HG03108 (cell line): Measurements from ENCODE around the gene MTHFD1.

Experiments
- ATAC-seq: cut with Tn5 transposase; IDR thresholded peaks from one replicate; pipeline ENCODE4 v1.9.1; 2021; ENCODE audit warnings: moderate library complexity; ENCODE audit not compliant: unreplicated experiment

Gene MTHFD1

DNA sequence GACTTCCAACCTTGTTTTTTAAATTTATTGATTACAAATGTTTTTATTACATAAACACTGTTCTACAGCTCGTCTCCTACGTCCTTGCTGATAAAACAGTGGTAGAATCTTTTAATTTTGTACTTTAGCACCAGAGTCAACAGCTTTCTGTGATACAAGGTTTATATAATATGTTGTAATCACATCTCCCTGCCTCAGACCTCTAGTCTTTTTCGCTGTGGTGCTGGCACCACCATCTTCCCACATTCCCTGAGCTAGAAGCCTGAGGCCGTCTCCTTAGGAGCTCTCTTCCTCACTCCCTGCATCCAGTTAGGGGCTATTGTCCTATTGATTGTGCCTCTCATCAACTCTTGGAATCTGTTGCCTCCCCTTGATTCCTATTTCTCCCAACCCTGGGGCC lies 17.1 kb downstream of the MTHFD1 start:
- no peak for ATAC-seq

DNA sequence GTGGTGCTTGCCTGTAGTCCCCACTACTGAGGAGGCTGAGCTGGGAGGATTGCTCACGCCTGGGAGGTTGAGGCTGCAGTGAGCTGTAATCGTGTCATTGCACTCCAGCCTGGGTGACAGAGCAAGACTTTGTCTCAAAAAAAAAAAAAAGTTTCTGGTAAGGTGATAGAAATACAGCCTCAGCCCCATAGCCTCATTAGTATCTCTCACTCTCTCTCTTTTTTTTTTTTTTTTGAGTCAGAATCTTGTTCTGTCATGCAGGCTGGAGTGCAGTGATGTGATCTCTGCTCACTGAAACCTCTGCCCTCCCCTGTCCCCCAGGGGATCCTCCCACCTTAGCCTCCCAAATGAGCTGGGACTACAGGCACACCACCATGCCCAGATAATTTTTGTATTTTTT lies 19.2 kb downstream of the MTHFD1 start:
- no peak for ATAC-seq

DNA sequence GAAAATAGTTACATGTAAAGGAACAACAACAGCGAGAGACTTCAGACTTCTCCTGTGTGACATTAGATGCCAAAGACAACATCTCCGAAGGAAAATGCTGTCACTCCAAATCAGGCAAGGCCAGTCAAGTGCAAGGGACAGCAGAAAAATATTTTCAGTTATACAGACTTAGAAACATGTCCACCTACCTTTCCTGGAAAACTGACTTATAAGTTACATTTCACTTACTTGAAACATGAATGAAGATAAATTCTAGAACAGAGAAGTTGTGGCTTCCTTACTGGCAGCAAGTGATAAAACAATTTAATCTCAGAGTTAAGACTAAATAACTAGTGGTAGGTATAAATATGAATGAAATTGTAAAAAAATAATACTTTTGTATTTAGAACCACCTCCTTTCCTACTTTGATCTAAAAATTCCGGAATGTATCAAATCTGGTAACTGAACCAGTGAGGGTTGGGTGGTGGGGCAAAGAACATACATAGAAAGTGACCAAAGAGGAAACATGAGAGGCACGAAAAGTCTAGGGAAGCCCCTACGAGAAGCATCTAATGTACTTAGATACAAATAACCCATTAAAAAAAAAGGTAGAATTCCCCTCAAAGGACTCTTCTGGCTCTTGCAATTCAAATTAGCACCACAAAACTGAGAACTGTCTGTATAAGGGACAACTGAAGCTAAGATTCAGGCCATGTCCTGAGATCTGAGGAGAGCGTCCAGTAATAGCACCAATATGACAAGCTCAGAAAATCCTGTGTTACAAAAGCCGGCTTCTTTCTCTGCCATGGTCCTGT lies 21.2 kb downstream of the MTHFD1 start:
- ATAC-seq = peak; percentile 56

DNA sequence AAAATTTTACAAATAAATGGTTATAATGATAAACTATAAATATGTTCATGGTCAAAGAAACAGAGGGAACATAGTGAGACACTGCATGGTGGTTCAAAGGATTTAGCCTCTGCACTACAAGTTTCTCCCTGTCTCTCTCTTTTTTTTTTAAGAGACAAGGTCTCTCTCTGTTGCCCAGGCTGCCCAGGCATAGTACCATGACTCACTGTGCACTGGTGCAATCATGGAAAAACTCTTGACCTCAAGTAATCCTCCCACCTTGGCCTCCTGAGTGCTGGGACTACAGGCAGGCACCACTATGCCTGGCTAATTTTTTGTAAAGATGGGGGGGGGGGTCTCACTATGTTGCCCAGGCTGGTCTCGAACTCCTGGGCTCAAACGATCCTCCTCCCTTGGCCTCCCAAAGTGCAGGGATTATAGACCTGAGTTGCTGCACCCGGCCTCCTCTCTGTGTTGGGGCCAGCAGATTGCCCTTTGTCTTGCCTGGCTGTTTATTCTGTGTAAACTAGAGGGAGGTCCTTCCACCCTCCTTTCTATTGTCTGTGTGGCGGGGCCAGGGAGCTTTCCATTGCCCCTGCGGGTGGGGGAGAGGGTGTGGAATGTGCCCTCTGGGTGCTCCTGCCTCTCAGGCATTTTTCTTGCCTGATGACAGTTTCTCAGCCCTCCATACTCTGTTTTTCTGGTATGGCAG lies 22.1 kb downstream of the MTHFD1 start:
- no peak for ATAC-seq

DNA sequence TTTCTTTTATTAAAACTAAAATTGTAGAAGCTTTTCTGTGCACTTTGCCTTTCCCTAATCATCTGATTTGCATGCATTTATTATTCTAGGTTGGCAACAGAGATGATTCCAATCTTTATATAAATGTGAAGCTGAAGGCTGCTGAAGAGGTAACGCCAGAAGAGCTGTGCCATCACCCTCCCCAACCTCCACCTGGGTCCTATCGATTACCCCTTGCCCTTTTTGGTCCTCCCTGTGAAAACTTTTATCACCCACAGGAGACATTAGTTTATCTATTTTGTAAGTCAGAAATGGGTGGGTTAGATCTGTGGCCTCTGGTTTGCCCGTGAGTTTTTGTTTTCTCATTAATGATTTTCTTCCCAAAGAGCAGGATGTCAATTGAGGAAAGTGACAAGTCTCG lies 22.8 kb downstream of the MTHFD1 start:
- no peak for ATAC-seq

DNA sequence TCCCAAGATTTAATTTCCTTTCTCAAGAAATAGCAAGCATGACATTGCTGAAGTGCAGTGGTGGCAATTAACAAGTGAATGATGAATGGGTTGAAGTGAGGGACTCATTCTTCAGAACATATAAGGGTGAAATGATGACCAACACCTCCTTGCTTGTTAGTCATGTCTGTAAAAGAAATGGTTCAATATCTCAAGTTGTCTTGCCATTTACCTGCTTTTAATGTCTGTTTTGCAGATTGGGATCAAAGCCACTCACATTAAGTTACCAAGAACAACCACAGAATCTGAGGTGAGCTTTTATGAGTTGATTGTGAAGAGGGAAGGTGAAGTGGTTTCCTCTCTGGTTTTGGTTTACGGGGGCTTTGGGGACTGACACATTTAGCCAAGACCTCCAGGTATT lies 24.1 kb downstream of the MTHFD1 start:
- no peak for ATAC-seq

DNA sequence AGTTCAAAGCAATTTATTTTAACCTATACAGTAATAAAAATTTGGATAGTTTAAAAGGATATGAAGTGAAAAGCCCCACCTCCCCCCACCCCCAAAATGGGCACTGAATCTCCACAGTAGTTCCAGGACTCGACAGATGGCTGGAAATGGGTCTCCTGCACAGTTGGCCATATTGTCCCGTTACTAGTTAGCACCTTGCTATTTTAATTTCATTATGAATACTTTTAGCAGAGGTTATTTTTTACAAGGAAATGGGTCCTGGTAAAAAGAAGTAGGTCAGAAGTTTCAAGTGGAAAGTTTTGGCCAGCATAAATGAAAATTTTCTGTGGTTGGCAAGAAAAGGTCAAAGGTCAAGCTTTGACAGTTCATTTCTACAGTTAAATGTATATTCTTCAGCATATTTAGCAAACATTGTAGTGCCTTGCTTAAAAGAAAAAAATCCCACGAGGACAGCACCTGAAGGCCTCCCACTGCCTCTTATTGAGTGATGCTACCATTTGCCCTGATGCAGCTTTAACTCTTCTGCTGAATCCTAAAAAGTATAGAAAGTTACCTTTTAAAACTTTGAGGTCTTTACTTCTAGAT lies 28.3 kb downstream of the MTHFD1 start:
- no peak for ATAC-seq

DNA sequence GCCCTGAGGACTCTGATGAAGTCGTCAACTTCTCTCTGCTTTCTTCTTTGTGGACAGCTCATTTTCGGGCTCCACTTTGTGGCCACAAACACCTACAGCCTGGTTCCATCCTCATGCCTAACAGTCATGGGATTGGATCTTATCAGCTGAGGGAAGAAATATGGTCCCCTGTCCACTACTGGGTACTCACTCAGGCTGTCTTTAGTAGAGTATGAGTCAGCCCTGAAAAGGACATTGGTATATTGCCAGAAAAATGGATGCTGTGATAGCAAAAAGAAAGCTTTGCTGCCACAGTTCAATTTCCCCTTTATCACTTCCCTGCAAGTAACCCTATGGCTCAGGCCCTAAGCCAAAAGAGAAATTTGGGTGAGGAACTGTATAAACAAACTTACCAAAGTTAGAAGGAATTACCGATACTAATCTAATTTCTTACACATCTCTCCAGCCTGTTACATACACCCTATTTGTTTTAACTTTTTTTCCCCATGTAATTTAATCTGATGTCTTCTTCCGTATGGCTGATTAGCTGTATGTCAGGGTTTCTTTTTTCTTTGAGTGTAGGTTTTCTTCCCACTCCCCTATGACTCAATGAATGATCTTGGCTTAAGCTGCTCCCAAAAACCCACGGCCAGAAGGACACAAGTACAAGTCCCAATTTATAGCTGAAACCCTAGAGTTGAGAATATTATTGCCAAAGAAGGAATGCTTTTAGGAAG lies 29.1 kb downstream of the MTHFD1 start:
- no peak for ATAC-seq

DNA sequence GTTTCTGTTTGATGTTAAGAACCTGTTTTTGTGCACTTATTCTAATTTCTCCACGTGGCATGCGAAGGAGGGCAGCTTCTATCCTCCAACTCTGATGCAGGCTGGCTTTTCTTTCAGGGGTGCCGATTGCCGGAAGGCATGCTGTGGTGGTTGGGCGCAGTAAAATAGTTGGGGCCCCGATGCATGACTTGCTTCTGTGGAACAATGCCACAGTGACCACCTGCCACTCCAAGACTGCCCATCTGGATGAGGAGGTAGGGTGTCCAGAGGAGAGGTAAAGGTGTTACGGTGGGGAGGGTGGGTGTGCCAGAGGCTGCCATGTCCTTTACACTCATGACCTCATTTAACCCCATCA lies 29.6 kb downstream of the MTHFD1 start:
- no peak for ATAC-seq

DNA sequence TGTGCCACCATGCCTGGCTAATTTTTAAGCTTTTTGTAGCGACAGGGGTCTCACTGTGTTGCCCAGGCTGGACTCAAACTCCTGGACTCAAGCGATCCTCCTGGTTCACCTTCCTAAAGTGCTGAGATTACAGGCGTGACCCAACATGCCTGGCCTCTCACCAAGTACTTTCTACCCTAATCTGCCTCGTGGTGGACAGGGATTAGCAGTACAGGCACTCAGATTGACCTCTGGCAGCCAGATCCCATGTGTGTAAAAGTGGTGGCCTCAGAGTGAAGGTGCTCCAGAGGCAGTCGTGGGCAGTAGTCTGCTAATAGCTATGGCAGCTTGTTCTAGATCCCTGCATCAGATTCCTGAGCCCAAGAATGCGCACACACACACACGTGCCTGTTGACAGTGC lies 30.9 kb downstream of the MTHFD1 start:
- ATAC-seq = no peak

DNA sequence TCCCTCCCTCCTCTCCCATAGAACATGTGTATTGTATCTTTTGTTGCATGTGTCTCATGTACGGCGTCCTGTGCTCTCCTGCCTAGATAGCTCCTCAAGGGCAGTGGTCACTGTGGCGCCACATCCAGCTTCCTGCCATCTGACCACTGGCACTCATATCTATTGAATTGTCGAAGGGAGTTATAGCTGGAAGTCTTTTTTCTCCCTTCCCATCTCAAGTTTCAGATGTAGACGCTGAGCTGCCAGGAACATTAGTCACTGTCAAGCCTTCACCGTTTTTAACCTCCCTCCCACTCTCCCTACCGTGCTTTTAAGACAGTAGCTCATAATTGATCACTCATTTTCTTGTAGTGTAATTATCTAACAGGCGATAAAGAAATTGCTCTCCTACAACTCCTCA lies 33.0 kb downstream of the MTHFD1 start:
- no peak for ATAC-seq

DNA sequence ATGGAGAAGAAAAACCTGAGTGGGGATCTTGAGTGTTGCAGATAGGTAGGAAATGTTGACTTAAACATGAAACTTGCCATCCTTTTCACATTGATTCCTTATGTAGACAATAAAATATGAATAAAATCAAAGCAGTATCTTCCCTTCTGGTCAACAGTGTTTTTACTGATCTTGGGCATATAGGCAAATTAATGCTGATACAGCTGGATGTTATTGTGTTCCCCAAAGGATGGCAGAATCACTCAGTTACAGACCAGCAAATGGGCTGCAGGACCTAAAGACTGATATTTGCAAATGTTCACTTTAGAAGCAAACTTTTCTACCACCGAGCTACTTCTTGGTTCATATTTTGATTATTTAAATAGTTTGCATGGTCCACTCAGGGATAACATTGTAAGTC lies 33.9 kb downstream of the MTHFD1 start:
- no peak for ATAC-seq

DNA sequence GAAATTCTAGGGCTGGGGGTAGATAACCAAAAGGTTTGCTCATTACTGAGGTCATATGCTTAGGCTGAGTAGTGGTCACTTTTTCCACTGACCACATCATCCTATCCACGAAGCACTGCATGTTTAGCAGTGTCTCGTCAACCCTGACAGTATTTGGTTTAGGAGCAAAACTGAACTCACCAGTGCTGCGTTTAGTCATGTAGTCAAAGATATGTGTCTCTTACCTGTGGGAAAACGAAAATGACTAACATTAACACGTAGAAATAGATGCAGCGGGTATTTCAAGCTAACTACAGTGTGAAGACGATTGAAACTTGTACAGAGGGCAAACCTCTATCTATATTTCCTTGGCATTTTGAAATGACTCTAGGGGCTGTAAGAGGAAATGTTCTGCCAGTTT lies 34.6 kb downstream of the MTHFD1 start:
- ATAC-seq = peak; percentile 42

DNA sequence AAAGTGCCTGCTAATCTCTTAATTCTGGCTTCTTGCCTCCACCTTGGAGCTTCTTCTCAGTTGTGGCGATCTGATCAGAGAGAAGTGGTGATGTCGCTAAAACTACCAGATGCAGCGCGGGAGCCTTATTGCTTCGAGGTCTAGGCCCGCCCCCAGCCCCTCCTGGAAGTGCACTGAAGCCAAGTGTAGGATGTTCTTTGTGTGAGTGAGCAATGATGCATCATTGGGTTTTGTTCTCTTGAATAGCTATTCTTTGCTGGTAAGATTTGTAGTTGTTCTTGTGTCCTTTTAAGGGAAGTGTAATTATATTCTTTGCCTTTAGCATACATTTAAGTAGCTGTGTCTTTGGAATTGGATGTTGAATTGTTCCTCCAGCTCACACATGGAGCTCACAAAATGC lies 35.8 kb downstream of the MTHFD1 start:
- no peak for ATAC-seq

DNA sequence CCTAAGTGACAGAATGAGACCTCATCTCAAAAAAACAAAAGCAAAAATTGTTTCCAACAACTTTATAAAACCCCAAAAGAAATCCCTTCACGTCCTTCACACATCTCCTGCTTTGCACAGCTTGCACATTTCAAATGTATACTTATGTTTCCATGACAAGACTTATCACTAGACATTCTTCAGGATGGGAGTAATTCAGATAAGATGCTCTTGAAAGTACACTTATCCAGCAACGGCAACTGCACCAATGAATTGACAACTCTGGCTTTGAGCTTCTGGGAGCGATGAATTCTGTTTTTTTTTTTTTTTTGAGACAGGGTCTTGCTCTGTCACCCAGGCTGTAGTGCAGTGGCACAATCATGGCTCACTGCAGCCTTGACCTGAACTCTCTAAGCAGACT lies 46.4 kb downstream of the MTHFD1 start:
- ATAC-seq = no peak

DNA sequence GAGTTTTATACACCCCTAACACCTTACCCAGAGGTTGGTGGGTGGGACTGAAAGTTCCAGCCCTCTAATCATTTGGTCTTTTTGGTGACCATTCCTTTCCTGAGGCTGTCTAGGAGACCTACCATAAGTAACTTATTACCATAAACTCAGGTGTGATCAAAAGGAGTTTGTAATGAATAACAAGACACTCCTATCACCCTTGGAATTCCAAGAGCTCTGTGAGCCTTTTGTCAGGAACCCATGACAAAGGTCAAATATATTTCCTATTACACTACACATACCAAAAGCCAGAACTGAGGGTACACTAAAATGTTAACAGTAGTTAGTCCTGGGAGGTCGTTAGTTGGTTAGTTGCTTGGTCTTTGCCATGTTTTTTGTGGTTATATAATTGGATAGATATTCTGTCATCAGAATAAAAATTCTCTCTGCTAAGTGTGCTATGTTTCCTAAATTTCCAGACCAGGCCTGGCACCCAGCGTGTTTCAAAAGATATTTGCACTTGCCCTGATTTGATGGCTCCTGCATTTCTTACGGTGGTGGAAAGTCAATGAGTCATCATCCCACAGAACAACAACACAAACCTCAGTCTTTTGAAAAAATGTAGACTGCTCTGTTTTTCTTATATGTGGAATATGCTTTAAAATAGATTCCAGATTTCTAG lies 50.2 kb downstream of the MTHFD1 start:
- ATAC-seq = no peak

DNA sequence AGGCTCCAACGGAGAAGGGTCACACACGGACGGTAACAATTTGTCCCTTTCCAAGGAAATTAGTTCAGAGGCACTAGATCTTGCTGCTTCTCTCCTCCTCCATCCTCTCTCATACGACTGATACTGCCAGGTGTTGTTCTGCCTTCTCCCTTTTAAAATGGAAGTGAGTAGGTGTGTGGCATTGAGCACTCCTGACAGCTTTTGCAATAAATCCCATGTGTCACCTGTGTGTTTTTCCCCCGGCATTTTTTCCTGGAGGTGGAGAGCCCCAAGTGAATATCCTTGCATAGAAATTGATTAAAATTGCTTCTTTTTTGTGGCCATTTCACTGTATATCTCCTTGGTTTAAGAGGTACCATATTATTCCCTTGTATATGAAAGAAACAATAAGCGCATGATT lies 51.0 kb downstream of the MTHFD1 start:
- ATAC-seq = no peak

DNA sequence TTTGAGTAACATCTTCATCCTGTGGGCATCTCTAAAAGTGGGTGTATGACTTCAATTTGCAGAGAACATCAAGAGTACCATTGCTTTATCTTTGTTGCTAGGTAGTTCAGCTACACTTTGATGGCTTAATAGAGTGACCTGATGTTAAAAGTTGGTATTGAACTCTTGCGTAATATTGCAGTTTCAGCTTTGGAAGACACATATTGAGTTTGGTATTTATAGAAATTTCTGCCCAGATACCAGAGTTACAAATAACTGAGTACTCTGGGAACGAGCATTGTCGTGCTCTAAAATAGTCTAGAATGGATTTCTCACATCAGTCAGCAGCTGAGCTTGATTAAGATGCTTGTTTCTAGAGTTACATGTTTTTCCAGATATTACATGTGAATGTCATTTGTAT lies 52.3 kb downstream of the MTHFD1 start:
- ATAC-seq = no peak

DNA sequence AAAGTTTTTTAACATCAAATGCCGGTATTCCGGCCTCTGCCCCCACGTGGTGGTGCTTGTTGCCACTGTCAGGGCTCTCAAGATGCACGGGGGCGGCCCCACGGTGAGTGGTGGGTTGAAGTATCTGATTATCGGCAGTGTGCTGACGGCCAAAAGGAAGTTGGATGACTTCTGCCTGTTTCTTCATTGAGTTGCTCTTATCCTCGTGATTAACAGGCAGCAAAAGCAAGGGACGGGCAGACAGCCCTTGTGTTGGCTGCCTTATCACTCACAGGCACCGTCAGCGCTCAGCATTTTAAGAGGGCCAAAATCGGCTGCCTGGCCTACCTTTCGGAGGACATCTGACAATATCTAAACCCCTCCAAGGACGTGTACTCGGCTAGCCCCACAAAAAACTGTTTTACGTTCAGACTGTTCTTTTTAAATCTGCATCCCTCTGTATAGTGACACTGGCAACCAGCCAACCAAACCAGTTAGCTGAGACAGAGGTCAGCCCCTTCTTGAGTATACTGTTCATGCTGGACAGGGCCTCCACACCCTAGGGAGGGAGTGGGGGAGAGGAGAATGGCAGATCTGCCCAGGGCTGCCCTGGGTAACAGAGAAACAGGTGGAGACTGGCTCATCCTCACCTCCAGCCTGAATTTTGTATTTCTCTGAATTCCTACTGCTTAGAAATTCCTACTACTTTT lies 54.3 kb downstream of the MTHFD1 start:
- ATAC-seq = no peak

DNA sequence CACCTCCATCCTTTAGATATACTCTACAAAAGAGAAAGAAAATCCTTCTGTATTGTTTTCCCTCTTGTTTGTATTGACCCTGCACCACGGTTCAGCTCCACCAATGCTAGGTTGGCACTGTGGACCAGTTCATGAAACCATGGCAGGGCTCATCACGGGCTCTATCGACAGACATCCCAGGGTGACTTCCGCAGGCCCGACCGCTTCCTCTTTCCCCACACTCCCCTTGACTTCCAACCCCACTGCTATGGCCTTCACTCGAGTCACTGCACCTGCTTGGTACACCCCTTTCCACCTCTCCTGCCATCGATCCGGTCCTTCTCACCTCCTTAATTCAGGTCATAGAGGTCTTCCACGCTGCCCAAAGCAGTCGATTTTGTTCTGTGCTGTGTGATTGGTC lies 56.0 kb downstream of the MTHFD1 start:
- no peak for ATAC-seq
